DND-41 (cell line): ENCODE data around the gene EPHA3.

Source experiments
- ATAC-seq: fragments of 200-7000 bp; cut with Tn5 transposase; 3 replicates; pipeline ENCODE4 v1.9.1; 2021; ENCODE audit warnings: low read depth; ENCODE audit not compliant: insufficient read depth
- DNase-seq: peaks from one replicate; pipeline ENCODE4 v3.0.0-alpha.2; 2020
- H2AFZ ChIP-seq: 2 replicates; pipeline ENCODE4 v1.6.0; 2012; ENCODE audit warnings: low read depth, low read length
- H3K27ac ChIP-seq: 2 replicates; pipeline ENCODE4 v1.5.1; 2012; ENCODE audit warnings: low read length, inconsistent platforms
- H3K27me3 ChIP-seq: fragments of 200-600 bp; sonication (generic); 2 replicates; pipeline ENCODE4 v1.6.0; 2012; ENCODE audit warnings: low read length, mild to moderate bottlenecking, inconsistent platforms; ENCODE audit not compliant: insufficient read depth, poor library complexity
- H3K36me3 ChIP-seq: 2 replicates; pipeline ENCODE4 v1.5.1; 2012; ENCODE audit warnings: low read length, inconsistent platforms; ENCODE audit not compliant: insufficient read depth
- H3K4me1 ChIP-seq: 2 replicates; pipeline ENCODE4 v1.5.1; 2012; ENCODE audit warnings: mild to moderate bottlenecking, low read length; ENCODE audit not compliant: insufficient read depth
- H3K4me2 ChIP-seq: 2 replicates; pipeline ENCODE4 v1.6.0; 2012; ENCODE audit warnings: mild to moderate bottlenecking, moderate library complexity, low read length, inconsistent platforms; ENCODE audit not compliant: insufficient read depth
- H3K4me3 ChIP-seq, 2 experiments: fragments of 200-600 bp in 1 of 2; shearing (Covaris generic) in 1 of 2; 2 replicates each; pipeline ENCODE4 v1.5.1; 2012 to 2016; ENCODE audit warnings: inconsistent platforms in 2 of 2, low read length in 2 of 2, mild to moderate bottlenecking in 2 of 2, low read depth in 1 of 2, moderate library complexity in 1 of 2
- H3K79me2 ChIP-seq: 2 replicates; pipeline ENCODE4 v1.6.0; 2012; ENCODE audit warnings: low read length, inconsistent platforms; ENCODE audit not compliant: insufficient read depth
- H3K9ac ChIP-seq: 2 replicates; pipeline ENCODE4 v1.6.0; 2012; ENCODE audit warnings: low read depth, mild to moderate bottlenecking, inconsistent platforms, low read length, moderate library complexity
- H3K9me3 ChIP-seq: 2 replicates; pipeline ENCODE4 v1.5.1; 2012; ENCODE audit warnings: low read length, moderate library complexity, mild to moderate bottlenecking, inconsistent platforms; ENCODE audit not compliant: insufficient read depth, severe bottlenecking
- H4K20me1 ChIP-seq: 2 replicates; pipeline ENCODE4 v1.6.0; 2012; ENCODE audit warnings: low read length; ENCODE audit not compliant: insufficient read depth
- EZH2 ChIP-seq: IDR thresholded peaks from 3 replicates; pipeline ENCODE4 v1.6.1; 2012; ENCODE audit warnings: borderline replicate concordance, low read depth, mild to moderate bottlenecking, moderate library complexity, low read length, inconsistent platforms; ENCODE audit not compliant: severe bottlenecking
- TF ChIP-seq, protein P1 (sequence below): IDR thresholded peaks from 2 replicates; pipeline ENCODE4 v1.5.1; 2012; ENCODE audit warnings: borderline replicate concordance, low read length, moderate library complexity, mild to moderate bottlenecking; ENCODE audit not compliant: poor library complexity, severe bottlenecking; ENCODE audit errors: extremely low read depth

Gene EPHA3

DNA sequence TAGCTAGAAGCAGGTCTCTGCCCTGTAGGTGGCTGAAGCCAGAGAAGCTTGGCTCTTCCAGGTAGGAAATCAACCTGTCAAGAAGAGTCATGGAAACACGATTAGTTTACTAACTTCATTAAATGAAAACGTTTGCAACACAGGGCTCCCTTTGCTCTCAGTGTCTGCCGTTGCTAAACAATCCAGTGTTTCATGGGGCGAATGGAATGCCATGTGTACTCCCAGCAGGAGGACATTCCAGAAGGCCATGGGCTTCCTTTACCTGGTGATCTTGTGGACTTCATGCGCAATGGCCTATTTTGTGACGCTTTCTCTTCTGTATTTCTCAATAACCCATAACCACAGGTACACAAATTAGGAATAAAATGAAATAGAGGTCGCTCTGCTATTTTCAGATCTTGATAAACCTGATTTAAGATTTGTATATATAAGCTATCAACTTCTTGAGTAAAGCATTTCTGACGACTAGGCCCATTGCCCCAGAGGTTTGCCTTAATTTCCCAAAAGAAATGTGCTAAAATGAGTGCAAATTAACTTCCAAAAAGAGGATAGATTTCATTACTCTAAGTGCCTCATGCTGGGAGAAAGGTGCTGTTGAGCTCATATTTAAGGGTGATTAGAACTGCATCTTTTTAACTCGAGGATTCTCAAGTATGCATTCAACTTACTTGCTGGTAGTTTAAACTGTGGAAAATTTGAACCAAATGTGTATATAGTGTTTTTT is 171.0 kb downstream of the EPHA3 start:
- TF ChIP-seq EZH2, result no peak
- ATAC-seq (no peak), DNase-seq (no peak)
- Histone ChIP-seq H3K27ac (no peak overlapping the region), H3K79me2 (no peaks in the 10 kb centered on the region), H3K27me3 (no peaks in the 10 kb centered on the region), H4K20me1 (no peaks in the 10 kb centered on the region), H3K4me1 (no peaks in the 10 kb centered on the region), H3K4me2 (no peak overlapping the region), H3K9me3 (no peaks in the 10 kb centered on the region), H3K4me3 (no peak overlapping the region), H2AFZ (no peak overlapping the region), H3K36me3 (no peaks in the 10 kb centered on the region), H3K9ac (no peak overlapping the region)

DNA sequence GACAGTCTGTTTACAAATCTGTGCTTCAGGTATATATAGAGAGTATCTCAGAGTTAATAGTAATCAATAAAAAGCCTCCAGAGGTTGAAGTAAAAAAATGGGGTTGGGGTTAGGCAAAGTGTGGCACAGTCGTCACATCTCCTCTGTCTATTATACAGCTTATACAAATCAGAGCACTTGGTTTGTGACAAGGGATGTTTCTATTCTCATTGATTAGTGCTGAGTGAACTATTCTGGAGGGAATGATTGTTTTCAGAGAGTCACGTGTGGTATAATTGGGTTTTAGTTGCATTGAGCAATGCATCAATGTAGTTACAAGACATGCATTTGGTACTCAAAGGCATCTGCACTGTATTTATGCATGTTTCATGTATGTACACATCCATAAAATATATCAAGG is 172.9 kb downstream of the EPHA3 start:
- Histone ChIP-seq H3K36me3 (no peaks in the 10 kb centered on the region), H2AFZ (no peak overlapping the region), H3K27ac (no peak overlapping the region), H3K9me3 (no peaks in the 10 kb centered on the region), H4K20me1 (no peaks in the 10 kb centered on the region), H3K4me3 (no peak overlapping the region), H3K4me2 (no peak overlapping the region), H3K27me3 (no peaks in the 10 kb centered on the region), H3K4me1 (no peaks in the 10 kb centered on the region), H3K79me2 (no peaks in the 10 kb centered on the region), H3K9ac (no peak overlapping the region)
- DNase-seq, result no peak
- no peak for ATAC-seq
- TF ChIP-seq, protein P1, sequence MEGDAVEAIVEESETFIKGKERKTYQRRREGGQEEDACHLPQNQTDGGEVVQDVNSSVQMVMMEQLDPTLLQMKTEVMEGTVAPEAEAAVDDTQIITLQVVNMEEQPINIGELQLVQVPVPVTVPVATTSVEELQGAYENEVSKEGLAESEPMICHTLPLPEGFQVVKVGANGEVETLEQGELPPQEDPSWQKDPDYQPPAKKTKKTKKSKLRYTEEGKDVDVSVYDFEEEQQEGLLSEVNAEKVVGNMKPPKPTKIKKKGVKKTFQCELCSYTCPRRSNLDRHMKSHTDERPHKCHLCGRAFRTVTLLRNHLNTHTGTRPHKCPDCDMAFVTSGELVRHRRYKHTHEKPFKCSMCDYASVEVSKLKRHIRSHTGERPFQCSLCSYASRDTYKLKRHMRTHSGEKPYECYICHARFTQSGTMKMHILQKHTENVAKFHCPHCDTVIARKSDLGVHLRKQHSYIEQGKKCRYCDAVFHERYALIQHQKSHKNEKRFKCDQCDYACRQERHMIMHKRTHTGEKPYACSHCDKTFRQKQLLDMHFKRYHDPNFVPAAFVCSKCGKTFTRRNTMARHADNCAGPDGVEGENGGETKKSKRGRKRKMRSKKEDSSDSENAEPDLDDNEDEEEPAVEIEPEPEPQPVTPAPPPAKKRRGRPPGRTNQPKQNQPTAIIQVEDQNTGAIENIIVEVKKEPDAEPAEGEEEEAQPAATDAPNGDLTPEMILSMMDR, result no peak
- TF ChIP-seq EZH2, result no peak

DNA sequence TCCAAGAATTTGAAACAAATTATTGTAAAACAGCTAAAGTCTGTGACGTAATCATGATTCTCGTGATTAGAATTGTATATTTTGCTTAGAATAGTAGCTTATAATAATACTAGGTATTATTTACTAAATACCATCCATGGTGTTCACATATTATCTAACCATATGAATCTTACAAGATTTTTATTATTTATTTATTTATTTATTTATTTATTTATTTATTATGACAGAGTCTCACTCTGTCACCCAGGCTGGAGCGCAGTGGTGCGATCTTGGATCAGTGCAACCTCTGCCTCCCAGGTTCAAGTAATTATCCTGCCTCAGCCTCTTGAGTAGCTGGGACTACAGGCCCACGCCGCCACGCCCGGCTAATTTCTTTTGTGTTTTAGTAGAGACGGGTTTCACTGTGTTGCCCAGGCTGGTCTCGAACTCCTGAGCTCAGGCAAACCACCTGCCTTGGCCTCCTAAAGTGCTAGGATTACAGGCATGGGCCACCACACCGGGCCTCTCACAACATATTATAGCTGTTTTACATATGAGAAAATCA is 173.5 kb downstream of the EPHA3 start:
- H3K4me1 ChIP-seq, result no peaks in the 10 kb centered on the region
- no peak overlapping the region for H3K4me3 ChIP-seq
- ATAC-seq (no peak), DNase-seq (no peak)
- H3K4me2 ChIP-seq, result no peak overlapping the region
- TF ChIP-seq EZH2, result no peak
- TF ChIP-seq, protein P1, result no peak
- H3K9me3 ChIP-seq, result no peaks in the 10 kb centered on the region
- H4K20me1 ChIP-seq, result no peaks in the 10 kb centered on the region
- H3K36me3 ChIP-seq, result no peaks in the 10 kb centered on the region
- no peak overlapping the region for H3K27ac ChIP-seq
- no peak overlapping the region for H2AFZ ChIP-seq
- H3K79me2 ChIP-seq, result no peaks in the 10 kb centered on the region
- no peak overlapping the region for H3K9ac ChIP-seq
- no peaks in the 10 kb centered on the region for H3K27me3 ChIP-seq

DNA sequence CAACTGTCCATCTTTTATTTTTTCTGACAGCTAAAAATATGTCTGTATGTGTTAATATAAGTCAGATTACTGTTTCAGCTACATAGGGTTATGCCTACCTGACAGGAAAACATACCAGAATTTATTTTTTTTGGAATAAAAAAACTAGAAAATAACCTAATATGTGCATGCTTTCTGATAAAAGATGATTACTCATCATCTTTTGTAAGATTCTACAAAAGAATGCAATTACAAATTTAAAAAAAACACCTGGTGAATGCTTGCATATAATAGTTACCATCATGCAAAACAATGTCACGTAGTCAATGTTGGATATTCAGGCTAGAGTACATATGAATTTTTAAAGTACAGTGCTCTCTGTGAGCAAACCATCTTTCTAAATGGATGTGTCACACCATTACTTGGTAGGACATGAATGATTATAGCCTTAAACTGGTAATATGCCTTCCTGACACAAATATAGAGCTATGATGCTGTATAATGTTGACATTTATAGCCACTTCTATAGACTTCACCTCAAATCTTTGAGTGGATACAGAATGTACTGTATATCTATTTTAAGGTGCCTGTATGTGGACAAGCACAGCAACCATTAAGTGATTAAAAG is 180.6 kb downstream of the EPHA3 start:
- Histone ChIP-seq H3K27ac (no peak overlapping the region), H3K4me1 (no peaks in the 10 kb centered on the region), H3K4me3 (no peak overlapping the region), H3K27me3 (no peaks in the 10 kb centered on the region), H3K79me2 (no peaks in the 10 kb centered on the region), H2AFZ (no peak overlapping the region), H3K36me3 (no peaks in the 10 kb centered on the region), H4K20me1 (no peaks in the 10 kb centered on the region), H3K9me3 (no peaks in the 10 kb centered on the region), H3K9ac (no peak overlapping the region), H3K4me2 (no peak overlapping the region)
- no peak for ATAC-seq
- DNase-seq, result no peak
- no peak for TF ChIP-seq EZH2
- TF ChIP-seq, protein P1, result no peak
